Activated CD4-positive, alpha-beta T cell treated with anti-CD3 and anti-CD28 coated beads, Interleukin-2, amount 10 ng/mL, durations not matched to agents 7 days and 5 days (primary cell): ENCODE measurements around the gene NUDT7. TPM values are rescaled to one million over a fixed set of nuclear protein-coding genes. Genes with fewer than 3 reads are reported as not detected.

Experiments used
- CTCF ChIA-PET: fragments of 350-600 bp; sonication (Branson Sonifier 250); formaldehyde crosslinking; loops from one replicate; lab custom pipeline; 2021; ENCODE audit warnings: antibody characterized with exemption; lab: Charles Lee
- POLR2A ChIA-PET: fragments of 350-600 bp; sonication (Branson Sonifier 250); formaldehyde crosslinking; loops from one replicate; lab custom pipeline; 2021; ENCODE audit warnings: antibody characterized with exemption; lab: Charles Lee
- DNase-seq: peaks from one replicate; pipeline ENCODE4 v3.0.0-alpha.2; 2020
- H3K27ac Mint-ChIP-seq: one replicate; pipeline ENCODE4 v1.8.0; 2021; ENCODE audit warnings: mild to moderate bottlenecking, moderate library complexity, mixed read lengths
- H3K27me3 Mint-ChIP-seq: one replicate; pipeline ENCODE4 v1.8.0; 2021; ENCODE audit warnings: mixed read lengths
- H3K36me3 Mint-ChIP-seq: one replicate; pipeline ENCODE4 v1.8.0; 2021; ENCODE audit warnings: low read depth, mixed read lengths
- H3K4me1 Mint-ChIP-seq: one replicate; pipeline ENCODE4 v1.8.0; 2021; ENCODE audit warnings: mixed read lengths
- H3K4me3 Mint-ChIP-seq: one replicate; pipeline ENCODE4 v1.8.0; 2021; ENCODE audit warnings: mild to moderate bottlenecking, moderate library complexity, mixed read lengths
- H3K9me3 Mint-ChIP-seq: one replicate; pipeline ENCODE4 v1.8.0; 2021; ENCODE audit warnings: mixed read lengths
- total RNA-seq, 2 experiments: library from RNA; stranded (reverse); gene quantifications; one replicate each; pipeline ENCODE4 v1.2.3, GENCODE V29; 2021

Gene NUDT7
- total RNA-seq, 2 experiments from 2014 or later = 6.8 to 8.4 TPM

DNA sequence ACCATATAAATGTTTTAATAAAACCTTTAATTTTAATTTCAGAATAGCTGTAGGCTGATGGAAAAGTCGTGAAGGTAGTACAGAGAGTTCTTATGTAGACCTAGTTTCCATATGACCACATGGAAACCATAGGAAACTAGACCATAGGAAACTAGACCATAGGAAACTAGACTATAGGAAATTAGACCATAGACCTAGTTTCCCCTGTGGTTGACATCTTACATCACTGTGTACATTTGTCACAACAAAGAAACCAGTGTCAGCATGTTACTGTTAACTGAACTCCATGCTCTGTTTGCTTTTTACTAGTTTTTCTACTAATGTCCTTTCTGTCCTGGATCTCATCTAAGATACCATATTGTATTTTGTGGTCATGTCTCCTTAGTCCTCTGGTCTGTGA lies 14.6 kb downstream of the NUDT7 start:
- H3K27ac Mint-ChIP-seq = no peak overlapping the region
- H3K4me1 Mint-ChIP-seq = peaks cover 4% of the 10 kb centered on the region
- ChIA-PET CTCF (interaction anchor here (0.6 kb wide), 1 partner anchor 332 kb away, joined by 3 read pairs; no protein-coding TSS in a partner anchor), POLR2A (no interaction called here)
- DNase-seq = no peak
- no peaks in the 10 kb centered on the region for H3K27me3 Mint-ChIP-seq
- no peaks in the 10 kb centered on the region for H3K36me3 Mint-ChIP-seq
- no peaks in the 10 kb centered on the region for H3K9me3 Mint-ChIP-seq
- H3K4me3 Mint-ChIP-seq = no peak overlapping the region

DNA sequence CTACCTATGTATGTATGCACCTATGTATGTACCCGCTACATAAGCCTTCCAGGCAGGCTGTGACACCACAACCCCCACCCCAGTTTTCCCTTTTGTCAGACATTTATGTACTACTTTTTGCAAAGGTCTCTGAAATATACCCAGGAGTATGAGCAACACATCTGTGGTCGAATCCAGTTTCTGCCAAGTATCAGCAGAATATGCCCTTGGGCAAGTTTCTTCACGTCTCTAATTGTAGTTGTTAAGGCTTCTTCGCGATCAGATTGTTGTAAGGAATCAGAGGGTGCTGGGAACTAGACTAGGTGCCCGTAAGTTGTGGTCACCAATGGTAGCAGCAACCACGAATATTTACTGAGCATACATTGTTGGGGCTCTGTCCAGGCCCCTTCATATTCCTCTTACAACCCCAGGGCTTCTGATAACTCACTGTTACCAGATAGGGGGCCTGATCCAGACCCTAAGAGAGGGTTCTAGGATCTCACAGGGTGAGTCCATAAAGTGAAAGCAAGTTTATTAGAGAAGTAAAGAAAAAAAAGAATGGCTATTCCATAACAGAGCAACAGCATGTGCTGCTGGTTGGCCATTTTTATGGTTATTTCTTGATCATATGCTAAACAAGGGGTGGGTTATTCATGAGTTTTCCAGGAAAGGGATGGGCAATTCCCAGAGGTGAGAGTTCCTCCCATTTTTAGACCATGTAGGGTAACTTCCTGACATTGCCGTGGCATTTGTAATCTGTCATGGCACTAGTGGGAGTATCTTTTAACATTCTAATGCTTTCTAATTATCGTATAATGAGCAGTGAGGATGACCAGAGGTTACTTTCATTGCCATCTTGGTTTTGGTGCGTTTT lies 16.6 kb downstream of the NUDT7 start:
- H3K9me3 Mint-ChIP-seq = no peaks in the 10 kb centered on the region
- H3K4me1 Mint-ChIP-seq = peaks cover 4% of the 10 kb centered on the region
- H3K4me3 Mint-ChIP-seq = no peak overlapping the region
- H3K36me3 Mint-ChIP-seq = no peaks in the 10 kb centered on the region
- H3K27me3 Mint-ChIP-seq = no peaks in the 10 kb centered on the region
- POLR2A ChIA-PET = no interaction called here
- no peak overlapping the region for H3K27ac Mint-ChIP-seq
- no peak for DNase-seq
- CTCF ChIA-PET = no interaction called here

DNA sequence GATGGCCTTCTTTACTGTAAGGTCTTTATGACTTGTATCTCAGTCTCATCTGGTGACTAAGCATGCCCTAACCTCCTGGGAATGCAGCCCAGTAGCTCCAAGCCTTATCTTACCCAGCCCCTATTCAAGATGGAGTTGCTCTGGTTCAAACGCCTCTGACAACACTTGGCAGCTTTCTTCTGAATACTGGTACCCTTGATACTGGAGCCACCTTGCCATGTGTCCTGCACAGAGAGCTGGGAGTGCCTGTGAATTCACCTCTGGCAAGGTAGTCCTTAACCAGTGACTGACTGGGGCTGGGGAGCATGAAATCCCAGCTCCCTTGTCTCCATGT lies 17.2 kb downstream of the NUDT7 start:
- no peaks in the 10 kb centered on the region for H3K36me3 Mint-ChIP-seq
- H3K9me3 Mint-ChIP-seq = no peaks in the 10 kb centered on the region
- CTCF ChIA-PET = no interaction called here
- H3K27me3 Mint-ChIP-seq = no peaks in the 10 kb centered on the region
- H3K4me1 Mint-ChIP-seq = peaks cover 4% of the 10 kb centered on the region
- H3K4me3 Mint-ChIP-seq = no peak overlapping the region
- H3K27ac Mint-ChIP-seq = no peak overlapping the region
- POLR2A ChIA-PET = no interaction called here
- no peak for DNase-seq

DNA sequence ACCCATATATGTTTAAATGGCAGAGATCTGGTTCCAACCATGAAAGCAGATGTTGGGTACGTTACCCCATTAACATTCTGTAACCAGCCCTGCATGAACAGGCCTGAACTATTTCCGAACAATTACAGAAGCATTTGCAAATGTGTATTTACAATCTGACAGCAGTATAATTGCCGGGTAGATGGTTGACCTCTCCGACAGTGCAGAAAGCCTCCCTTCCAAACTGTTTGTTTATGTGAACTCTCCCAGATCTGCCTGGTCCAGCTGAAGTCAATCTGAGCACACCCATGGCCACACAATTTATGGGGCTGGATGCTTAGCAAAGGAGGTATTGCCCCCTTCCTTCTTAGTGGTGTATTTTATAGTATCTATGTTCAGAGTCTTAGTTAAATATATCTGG lies 21.8 kb downstream of the NUDT7 start:
- H3K4me1 Mint-ChIP-seq = no peaks in the 10 kb centered on the region
- H3K4me3 Mint-ChIP-seq = no peak overlapping the region
- ChIA-PET POLR2A (no interaction called here), CTCF (no interaction called here)
- no peaks in the 10 kb centered on the region for H3K9me3 Mint-ChIP-seq
- DNase-seq = no peak
- no peaks in the 10 kb centered on the region for H3K27me3 Mint-ChIP-seq
- H3K27ac Mint-ChIP-seq = no peak overlapping the region
- no peaks in the 10 kb centered on the region for H3K36me3 Mint-ChIP-seq

DNA sequence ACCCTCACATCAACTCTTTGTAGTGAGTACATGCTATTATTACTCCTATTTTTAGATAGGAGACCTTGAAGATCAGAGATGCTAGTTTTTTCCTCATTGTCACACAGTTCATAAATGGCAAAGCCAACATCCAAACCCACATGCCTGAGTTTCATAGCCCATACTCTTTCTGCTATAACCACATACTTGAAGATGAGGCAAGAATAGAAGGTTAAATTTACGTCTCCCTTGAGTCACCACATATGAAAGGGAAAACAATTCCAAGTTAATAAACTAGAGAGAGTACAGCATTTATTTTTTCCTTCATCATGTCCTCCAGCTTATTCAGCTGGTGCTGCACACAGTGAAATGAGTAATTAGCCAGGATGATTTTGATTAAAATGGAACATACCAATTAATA lies 23.7 kb downstream of the NUDT7 start:
- no peaks in the 10 kb centered on the region for H3K36me3 Mint-ChIP-seq
- H3K4me1 Mint-ChIP-seq = no peaks in the 10 kb centered on the region
- CTCF ChIA-PET = no interaction called here
- peaks cover 3% of the 10 kb centered on the region for H3K27me3 Mint-ChIP-seq
- H3K4me3 Mint-ChIP-seq = no peak overlapping the region
- no peak for DNase-seq
- POLR2A ChIA-PET = no interaction called here
- H3K27ac Mint-ChIP-seq = no peak overlapping the region
- H3K9me3 Mint-ChIP-seq = no peaks in the 10 kb centered on the region

DNA sequence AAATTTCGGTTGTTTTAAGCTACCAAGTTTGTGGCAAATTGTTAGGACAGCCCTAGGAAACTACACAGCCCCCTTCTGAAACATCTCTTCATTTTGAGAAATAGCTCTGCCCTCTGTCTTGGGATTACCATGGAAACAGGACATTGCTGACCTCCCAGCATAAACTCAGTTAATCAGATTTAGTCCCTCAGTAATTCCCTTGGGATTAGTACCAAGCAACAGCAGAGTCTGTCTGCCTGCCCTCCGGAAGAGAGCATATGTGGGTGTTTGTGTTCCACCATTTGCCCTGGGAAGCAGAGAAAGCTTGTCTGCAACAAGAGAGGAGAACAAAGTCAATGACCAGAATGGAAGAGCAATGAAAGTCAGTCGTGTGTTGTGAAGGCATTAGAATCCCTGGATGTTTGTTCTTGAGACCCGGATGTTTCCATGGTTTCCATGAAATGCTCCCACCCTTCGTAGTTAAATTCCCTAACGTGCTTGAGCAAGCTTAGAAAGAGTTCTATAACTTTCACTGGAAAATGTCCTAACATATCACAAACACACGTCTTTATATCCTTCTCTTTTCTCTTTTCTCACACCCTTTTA lies 26.2 kb downstream of the NUDT7 start:
- Mint-ChIP-seq H3K4me3 (no peak overlapping the region), H3K27ac (no peak overlapping the region), H3K36me3 (no peaks in the 10 kb centered on the region), H3K27me3 (peaks cover 15% of the 10 kb centered on the region), H3K9me3 (no peaks in the 10 kb centered on the region), H3K4me1 (no peaks in the 10 kb centered on the region)
- POLR2A ChIA-PET = no interaction called here
- CTCF ChIA-PET = no interaction called here
- DNase-seq = no peak

DNA sequence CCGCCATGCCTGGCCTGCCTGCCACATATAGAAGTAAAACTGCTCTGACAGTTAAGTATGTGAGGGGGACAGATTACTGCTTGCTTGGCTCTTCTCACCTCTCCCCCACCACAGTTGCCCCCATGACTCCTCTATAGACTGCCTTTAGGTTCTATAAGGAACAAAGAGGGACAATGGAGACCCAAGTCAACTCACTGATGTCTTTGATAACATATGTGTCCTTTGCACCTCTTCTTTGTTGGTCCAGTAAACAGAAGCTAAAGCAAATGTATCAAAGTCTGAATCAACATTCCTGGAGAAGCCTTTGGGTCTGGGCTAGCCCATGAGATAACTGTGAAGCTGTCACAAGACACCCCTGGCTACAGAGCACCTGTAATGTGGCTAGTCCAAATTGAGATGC lies 27.1 kb downstream of the NUDT7 start:
- CTCF ChIA-PET = interaction anchor here (0.5 kb wide), 1 partner anchor 8 kb away, joined by 5 read pairs; no protein-coding TSS in a partner anchor
- DNase-seq = no peak
- H3K9me3 Mint-ChIP-seq = no peaks in the 10 kb centered on the region
- no peak overlapping the region for H3K4me3 Mint-ChIP-seq
- no peaks in the 10 kb centered on the region for H3K4me1 Mint-ChIP-seq
- no peak overlapping the region for H3K27ac Mint-ChIP-seq
- H3K36me3 Mint-ChIP-seq = no peaks in the 10 kb centered on the region
- POLR2A ChIA-PET = no interaction called here
- H3K27me3 Mint-ChIP-seq = peaks cover 15% of the 10 kb centered on the region

DNA sequence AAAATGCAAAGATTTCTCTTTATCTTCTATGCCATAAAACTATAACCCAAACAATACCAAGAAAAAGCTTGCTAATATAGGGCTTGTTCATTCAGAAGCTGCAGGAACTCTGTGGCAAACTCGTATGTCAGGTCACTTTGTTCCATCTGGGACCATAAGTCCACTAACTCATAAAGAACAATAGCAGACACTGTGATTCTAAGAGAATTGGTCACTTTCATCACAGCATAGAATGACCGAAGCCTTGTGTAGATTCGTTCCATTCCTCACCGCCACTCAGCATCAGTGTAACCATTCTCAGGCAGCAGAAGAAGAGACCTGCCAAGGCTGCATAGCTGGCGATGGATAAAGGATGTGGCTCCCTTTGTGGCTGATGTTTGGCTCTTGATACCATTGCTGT lies 35.7 kb downstream of the NUDT7 start:
- Mint-ChIP-seq H3K4me1 (no peaks in the 10 kb centered on the region), H3K27me3 (no peaks in the 10 kb centered on the region), H3K4me3 (no peak overlapping the region), H3K36me3 (no peaks in the 10 kb centered on the region), H3K9me3 (no peaks in the 10 kb centered on the region), H3K27ac (no peak overlapping the region)
- ChIA-PET CTCF (interaction anchor here (0.6 kb wide), 2 partner anchors 8 to 32 kb away, joined by 3 to 5 read pairs; no protein-coding TSS in a partner anchor), POLR2A (no interaction called here)
- no peak for DNase-seq

DNA sequence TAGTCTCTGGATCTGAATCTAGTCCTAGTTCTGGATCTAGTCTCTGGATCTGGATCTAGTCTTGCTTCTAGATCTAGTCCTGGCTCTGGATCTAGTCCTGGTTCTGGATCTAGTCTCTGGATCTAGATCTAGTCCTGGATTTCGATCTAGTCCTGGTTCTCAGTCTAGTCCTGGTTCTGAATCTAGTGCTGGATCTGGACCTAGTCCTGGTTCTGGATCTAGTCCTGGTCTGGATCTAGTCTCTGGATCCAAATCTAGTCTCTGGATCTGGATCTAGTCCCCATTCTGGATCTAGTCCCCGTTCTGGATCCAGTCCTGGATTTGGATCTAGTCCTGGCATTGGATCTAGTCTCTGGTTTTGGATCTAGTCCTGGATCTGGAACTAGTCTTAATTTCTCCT lies 36.2 kb downstream of the NUDT7 start:
- no peak for DNase-seq
- Mint-ChIP-seq H3K27ac (no peak overlapping the region), H3K36me3 (no peaks in the 10 kb centered on the region), H3K27me3 (no peaks in the 10 kb centered on the region), H3K9me3 (no peaks in the 10 kb centered on the region), H3K4me3 (no peak overlapping the region), H3K4me1 (no peaks in the 10 kb centered on the region)
- ChIA-PET CTCF (interaction anchor here (0.6 kb wide), 1 partner anchor 32 kb away, joined by 3 read pairs; no protein-coding TSS in a partner anchor), POLR2A (no interaction called here)

DNA sequence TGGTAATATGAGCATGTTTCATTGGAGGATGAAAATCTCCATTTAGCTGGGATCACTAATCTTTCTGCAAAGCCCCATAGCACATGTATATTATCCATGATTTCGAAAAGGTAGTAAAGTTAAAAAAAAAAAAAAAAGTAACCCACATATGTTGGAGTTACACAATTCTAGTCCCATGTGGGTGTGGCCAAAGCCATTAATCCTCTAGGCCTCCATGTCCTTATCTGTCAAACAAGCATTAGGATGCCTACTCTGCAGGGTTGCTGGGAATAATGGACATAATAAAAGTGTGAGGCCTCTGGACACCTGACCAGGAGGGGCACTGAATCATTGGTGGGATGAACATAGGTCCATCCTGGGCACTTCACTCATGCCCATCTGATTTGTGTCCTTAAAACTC lies 36.9 kb downstream of the NUDT7 start:
- POLR2A ChIA-PET = no interaction called here
- CTCF ChIA-PET = no interaction called here
- DNase-seq = no peak
- Mint-ChIP-seq H3K27me3 (no peaks in the 10 kb centered on the region), H3K9me3 (no peaks in the 10 kb centered on the region), H3K4me3 (no peak overlapping the region), H3K36me3 (no peaks in the 10 kb centered on the region), H3K4me1 (no peaks in the 10 kb centered on the region), H3K27ac (no peak overlapping the region)

DNA sequence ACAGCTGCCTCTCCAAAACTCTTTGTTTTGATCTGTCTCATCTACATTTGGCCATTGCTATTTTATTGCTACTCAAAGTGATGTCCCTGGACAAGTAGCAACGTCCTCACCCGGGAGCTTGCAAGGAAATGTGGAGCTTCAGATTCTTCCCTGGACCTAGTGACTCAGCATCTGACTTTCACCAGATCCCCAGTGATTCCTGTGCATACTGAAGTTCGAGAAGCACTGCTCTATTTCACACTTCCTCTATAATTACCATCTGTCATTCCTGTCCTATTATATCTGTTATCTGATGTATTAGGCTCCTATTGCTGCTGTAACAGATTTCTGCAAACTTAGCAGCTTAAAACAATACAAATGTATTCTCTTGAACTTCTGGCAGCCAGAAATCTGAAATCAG lies 37.5 kb downstream of the NUDT7 start:
- CTCF ChIA-PET = interaction anchor here (0.6 kb wide), 1 partner anchor 1844 kb away, joined by 3 read pairs; no protein-coding TSS in a partner anchor
- Mint-ChIP-seq H3K4me3 (no peak overlapping the region), H3K4me1 (no peaks in the 10 kb centered on the region), H3K9me3 (no peaks in the 10 kb centered on the region), H3K27me3 (no peaks in the 10 kb centered on the region), H3K27ac (no peak overlapping the region), H3K36me3 (no peaks in the 10 kb centered on the region)
- no peak for DNase-seq
- POLR2A ChIA-PET = no interaction called here

DNA sequence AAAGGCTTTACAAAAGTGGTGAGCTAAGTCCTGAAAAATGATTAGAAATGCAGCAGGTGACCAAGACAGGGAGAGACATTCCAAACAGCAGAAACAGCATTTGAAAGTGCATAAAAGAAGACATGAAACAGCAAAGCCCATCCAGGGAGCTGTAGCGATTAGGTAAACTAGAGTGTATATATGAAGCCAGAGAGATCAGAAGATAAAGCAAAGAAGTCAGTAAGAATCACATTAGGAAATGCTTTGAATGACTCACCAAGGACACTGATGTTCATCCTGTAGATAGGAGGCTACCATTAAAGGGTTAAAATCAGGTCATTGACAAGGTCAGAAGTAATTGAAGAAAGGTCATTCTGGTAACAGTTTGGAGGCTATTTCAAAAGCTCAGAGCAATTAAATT lies 38.5 kb downstream of the NUDT7 start:
- Mint-ChIP-seq H3K27ac (no peak overlapping the region), H3K36me3 (no peaks in the 10 kb centered on the region), H3K9me3 (no peaks in the 10 kb centered on the region), H3K4me1 (no peaks in the 10 kb centered on the region), H3K27me3 (no peaks in the 10 kb centered on the region), H3K4me3 (no peak overlapping the region)
- ChIA-PET CTCF (no interaction called here), POLR2A (no interaction called here)
- DNase-seq = no peak

DNA sequence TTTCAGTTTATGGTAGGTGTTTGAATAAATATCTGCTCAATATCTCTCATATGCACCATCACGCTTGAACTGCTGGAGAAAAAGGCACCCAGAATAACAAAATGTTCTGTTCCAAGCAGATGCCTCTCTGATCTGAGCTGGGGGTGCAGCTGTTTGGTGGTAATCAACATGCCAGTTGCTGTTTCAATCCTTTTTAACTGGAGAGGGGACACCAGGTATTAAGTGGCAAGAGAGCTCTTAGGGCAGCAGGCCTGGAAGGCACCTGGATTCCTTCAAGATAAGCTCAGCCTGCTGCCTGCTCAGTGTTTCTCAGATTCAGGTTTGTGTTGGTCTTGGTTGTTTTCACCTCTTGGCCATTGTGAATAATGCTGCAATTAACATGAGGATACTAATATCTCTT lies 38.9 kb downstream of the NUDT7 start:
- Mint-ChIP-seq H3K4me1 (no peaks in the 10 kb centered on the region), H3K27me3 (no peaks in the 10 kb centered on the region), H3K4me3 (no peak overlapping the region), H3K27ac (no peak overlapping the region), H3K36me3 (no peaks in the 10 kb centered on the region), H3K9me3 (no peaks in the 10 kb centered on the region)
- ChIA-PET CTCF (no interaction called here), POLR2A (no interaction called here)
- no peak for DNase-seq
